PFSK-1 (cell line): Measurements from ENCODE around the gene SMG6.

Experiments
- FOXP2 ChIP-seq: optimal IDR thresholded peaks from 2 replicates; pipeline ENCODE3; 2011; ENCODE audit warnings: borderline replicate concordance, control low read depth, inconsistent platforms; ENCODE audit not compliant: insufficient read depth; ENCODE audit errors: extremely low read length, extremely low read depth
- POLR2AphosphoS5 ChIP-seq: IDR thresholded peaks from 2 replicates; pipeline ENCODE4 v1.6.1; 2012; ENCODE audit warnings: low read depth, mild to moderate bottlenecking, control low read depth, low read length, moderate library complexity
- SIN3A ChIP-seq: IDR thresholded peaks from 2 replicates; pipeline ENCODE4 v1.6.1; 2012; ENCODE audit warnings: mild to moderate bottlenecking, low read length, moderate library complexity, borderline replicate concordance; ENCODE audit not compliant: insufficient read depth
- TAF1 ChIP-seq: IDR thresholded peaks from 2 replicates; pipeline ENCODE4 v1.6.1; 2012; ENCODE audit warnings: low read length, control low read depth, borderline replicate concordance; ENCODE audit not compliant: insufficient read depth
- TF ChIP-seq, protein P1 (sequence below), 2 experiments: IDR thresholded peaks; 2 replicates each; pipeline versions ENCODE4 v1.6.1 to v1.8.0; 2011 to 2012; ENCODE audit warnings: low read depth in 2 of 2, low read length in 2 of 2, control low read depth in 1 of 2, inconsistent platforms in 1 of 2, mild to moderate bottlenecking in 1 of 2, moderate library complexity in 1 of 2; ENCODE audit not compliant: insufficient read depth in 1 of 2

The SMG6 gene

DNA sequence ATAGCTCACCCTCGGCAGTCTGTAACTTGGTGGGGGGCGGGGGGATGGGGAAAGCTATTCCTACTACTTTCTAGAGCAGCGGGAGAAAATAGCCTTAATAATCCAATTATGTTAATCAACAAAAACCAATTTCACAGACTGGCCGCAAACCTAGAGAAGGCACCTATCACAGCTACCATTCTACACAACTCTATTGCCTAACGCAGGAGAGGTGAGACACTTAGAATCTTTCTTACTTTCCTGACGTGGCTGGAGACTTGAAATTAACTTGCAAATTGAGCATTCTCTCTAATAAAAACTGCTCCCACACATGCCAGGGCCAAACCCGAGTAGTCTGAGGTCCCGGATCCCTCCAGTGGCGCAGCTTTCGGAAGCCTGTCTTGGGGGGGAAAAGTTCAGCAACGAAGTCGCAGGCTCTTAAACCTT is 794 bp downstream of the SMG6 start:
- TF ChIP-seq TAF1 (no peak), SIN3A (0 out of 2 replicates have a peak, but pooled peaks have one; percentile 19)

DNA sequence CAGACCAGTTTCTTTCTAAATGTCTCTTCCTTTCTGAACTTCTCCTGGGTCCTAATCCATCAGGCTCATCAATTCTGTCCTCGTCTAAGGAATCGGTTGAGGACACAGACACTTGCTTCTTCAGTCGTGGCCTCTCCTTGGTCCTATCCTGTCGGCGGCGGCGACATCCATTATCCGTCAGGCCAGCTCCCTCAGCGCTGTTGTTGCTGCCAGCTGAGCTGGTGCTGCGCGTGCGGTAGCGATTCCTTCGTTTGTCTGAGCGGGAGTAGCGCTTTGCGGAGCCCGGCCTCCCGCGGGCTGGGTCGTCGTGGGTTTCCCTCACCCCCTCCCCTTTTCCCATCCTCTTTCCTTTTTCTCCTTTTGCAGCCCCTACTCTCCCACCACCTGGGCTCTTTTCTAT is 3.8 kb downstream of the SMG6 start:
- no peak for TF ChIP-seq SIN3A
- TF ChIP-seq TAF1, result no peak
- TF ChIP-seq, protein P1, sequence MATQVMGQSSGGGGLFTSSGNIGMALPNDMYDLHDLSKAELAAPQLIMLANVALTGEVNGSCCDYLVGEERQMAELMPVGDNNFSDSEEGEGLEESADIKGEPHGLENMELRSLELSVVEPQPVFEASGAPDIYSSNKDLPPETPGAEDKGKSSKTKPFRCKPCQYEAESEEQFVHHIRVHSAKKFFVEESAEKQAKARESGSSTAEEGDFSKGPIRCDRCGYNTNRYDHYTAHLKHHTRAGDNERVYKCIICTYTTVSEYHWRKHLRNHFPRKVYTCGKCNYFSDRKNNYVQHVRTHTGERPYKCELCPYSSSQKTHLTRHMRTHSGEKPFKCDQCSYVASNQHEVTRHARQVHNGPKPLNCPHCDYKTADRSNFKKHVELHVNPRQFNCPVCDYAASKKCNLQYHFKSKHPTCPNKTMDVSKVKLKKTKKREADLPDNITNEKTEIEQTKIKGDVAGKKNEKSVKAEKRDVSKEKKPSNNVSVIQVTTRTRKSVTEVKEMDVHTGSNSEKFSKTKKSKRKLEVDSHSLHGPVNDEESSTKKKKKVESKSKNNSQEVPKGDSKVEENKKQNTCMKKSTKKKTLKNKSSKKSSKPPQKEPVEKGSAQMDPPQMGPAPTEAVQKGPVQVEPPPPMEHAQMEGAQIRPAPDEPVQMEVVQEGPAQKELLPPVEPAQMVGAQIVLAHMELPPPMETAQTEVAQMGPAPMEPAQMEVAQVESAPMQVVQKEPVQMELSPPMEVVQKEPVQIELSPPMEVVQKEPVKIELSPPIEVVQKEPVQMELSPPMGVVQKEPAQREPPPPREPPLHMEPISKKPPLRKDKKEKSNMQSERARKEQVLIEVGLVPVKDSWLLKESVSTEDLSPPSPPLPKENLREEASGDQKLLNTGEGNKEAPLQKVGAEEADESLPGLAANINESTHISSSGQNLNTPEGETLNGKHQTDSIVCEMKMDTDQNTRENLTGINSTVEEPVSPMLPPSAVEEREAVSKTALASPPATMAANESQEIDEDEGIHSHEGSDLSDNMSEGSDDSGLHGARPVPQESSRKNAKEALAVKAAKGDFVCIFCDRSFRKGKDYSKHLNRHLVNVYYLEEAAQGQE (IDR thresholded peaks at IDR 0.05; ENCODE audit: insufficient read depth in 1 of 2, low read depth in 2 of 2, low read length in 2 of 2), result no peak
- TF ChIP-seq POLR2AphosphoS5, result no peak
- TF ChIP-seq FOXP2, result no peak

DNA sequence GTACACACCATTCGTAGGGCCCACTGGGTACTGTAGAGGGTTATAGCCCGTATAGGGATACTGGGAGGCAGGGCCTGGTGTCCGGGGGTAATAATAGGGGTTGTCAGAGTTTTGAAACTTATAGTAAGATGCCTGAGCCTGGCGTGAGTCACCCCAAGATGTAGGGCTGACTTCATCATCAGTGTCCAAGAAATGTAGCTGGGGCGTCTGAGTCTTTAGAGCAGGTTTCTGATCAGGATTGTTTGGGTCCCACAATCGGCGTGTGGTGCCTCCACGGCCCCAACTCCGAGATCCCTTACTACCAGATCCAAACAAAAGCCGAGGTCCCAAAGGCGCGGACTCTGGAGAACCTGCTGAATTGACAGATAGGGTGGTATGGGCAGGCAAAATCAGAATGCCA is 4.4 kb downstream of the SMG6 start:
- TF ChIP-seq POLR2AphosphoS5 (no peak), TAF1 (no peak), FOXP2 (no peak), SIN3A (no peak)
- TF ChIP-seq, protein P1 (IDR thresholded peaks at IDR 0.05; ENCODE audit: insufficient read depth in 1 of 2, low read depth in 2 of 2, low read length in 2 of 2), result no peak

DNA sequence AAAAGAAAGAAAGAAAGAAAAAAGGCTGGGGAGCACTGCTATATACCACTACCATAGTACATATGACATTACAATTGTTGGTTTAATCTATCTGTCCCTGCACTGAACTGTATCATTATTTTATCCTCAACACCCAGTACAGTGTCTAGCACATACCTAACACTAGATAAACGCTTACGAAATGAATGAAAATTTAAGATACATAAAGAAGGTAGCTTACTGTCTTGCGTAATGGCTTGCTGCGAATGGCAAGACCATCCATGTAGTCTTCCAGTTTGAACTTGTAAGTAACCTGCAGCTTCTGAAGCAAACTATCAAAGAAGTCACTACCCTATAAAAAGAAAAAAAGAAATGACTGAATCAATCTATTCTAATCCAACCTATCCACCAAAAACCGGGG is 6.6 kb downstream of the SMG6 start:
- TF ChIP-seq, protein P1 (IDR thresholded peaks at IDR 0.05; ENCODE audit: insufficient read depth in 1 of 2, low read depth in 2 of 2, low read length in 2 of 2), result no peak
- TF ChIP-seq FOXP2 (no peak), TAF1 (no peak), POLR2AphosphoS5 (no peak), SIN3A (no peak)

DNA sequence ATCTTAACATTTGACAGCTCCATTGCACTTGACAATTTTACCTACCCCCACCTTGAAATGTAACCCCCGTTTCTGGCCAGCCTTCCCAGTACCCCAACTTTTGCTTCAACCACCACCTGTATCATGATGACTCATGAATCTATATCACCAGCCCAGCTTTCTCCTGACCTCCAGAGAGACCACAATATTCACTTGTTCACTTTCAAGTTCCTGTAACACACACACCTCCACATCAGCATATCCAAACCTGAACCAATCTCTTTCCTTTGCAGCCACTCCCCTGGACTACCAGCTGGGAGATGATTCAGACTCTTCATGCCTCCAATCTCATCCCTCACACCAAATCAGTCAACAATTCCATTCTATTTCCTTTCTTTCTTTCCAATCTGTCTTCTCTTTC is 8.0 kb downstream of the SMG6 start:
- TF ChIP-seq FOXP2 (no peak), SIN3A (no peak)
- TF ChIP-seq, protein P1 (IDR thresholded peaks at IDR 0.05; ENCODE audit: insufficient read depth in 1 of 2, low read depth in 2 of 2, low read length in 2 of 2), result no peak
